Mesendoderm (in vitro differentiated cells): ENCODE measurements around the gene BASP1.

Source experiments
- DNase-seq: peaks from one replicate; pipeline ENCODE4 v3.0.0; 2013
- H2AK5ac ChIP-seq: 2 replicates; pipeline ENCODE4 v1.6.1; 2013; ENCODE audit warnings: low read length, inconsistent platforms
- H2BK120ac ChIP-seq: 2 replicates; pipeline ENCODE4 v1.6.1; 2013; ENCODE audit warnings: low read depth, mild to moderate bottlenecking, low read length, moderate library complexity, mixed read lengths
- H2BK15ac ChIP-seq: replicated peaks from 2 replicates; pipeline ENCODE4 v1.6.1; 2013; ENCODE audit warnings: low read depth, mild to moderate bottlenecking, moderate library complexity
- H2BK5ac ChIP-seq: 2 replicates; pipeline ENCODE4 v1.6.1; 2013; ENCODE audit warnings: low read length, inconsistent platforms
- H3K18ac ChIP-seq: 2 replicates; pipeline ENCODE4 v1.6.1; 2013; ENCODE audit warnings: mild to moderate bottlenecking, low read length, mixed read lengths
- H3K23ac ChIP-seq: one replicate; pipeline ENCODE4 v1.6.1; 2013; ENCODE audit warnings: low read length
- H3K27ac ChIP-seq: 2 replicates; pipeline ENCODE4 v1.5.1; 2013; ENCODE audit warnings: low read depth, mild to moderate bottlenecking, inconsistent platforms, low read length, moderate library complexity
- H3K27me3 ChIP-seq: 2 replicates; pipeline ENCODE4 v1.6.1; 2013; ENCODE audit warnings: low read length, control low read depth, mild to moderate bottlenecking, inconsistent platforms; ENCODE audit not compliant: insufficient read depth, poor library complexity
- H3K36me3 ChIP-seq: 2 replicates; pipeline ENCODE4 v1.6.1; 2013; ENCODE audit warnings: low read length, inconsistent platforms; ENCODE audit not compliant: control insufficient read depth, insufficient read depth
- H3K4ac ChIP-seq: one replicate; pipeline ENCODE4 v1.6.1; 2013; ENCODE audit warnings: low read depth, mild to moderate bottlenecking, low read length, moderate library complexity
- H3K4me1 ChIP-seq: 2 replicates; pipeline ENCODE4 v1.6.1; 2013; ENCODE audit warnings: low read depth, low read length, inconsistent platforms; ENCODE audit not compliant: control insufficient read depth
- H3K4me2 ChIP-seq: 2 replicates; pipeline ENCODE4 v1.6.1; 2013; ENCODE audit warnings: low read length
- H3K4me3 ChIP-seq: 2 replicates; pipeline ENCODE4 v1.5.1; 2013; ENCODE audit warnings: mild to moderate bottlenecking, low read length
- H3K56ac ChIP-seq: one replicate; pipeline ENCODE4 v1.6.1; 2013; ENCODE audit warnings: low read length
- H3K79me1 ChIP-seq: 2 replicates; pipeline ENCODE4 v1.6.1; 2013; ENCODE audit warnings: low read length, inconsistent platforms
- H3K79me2 ChIP-seq: 2 replicates; pipeline ENCODE4 v1.6.1; 2013; ENCODE audit warnings: mild to moderate bottlenecking, low read length; ENCODE audit not compliant: control insufficient read depth, insufficient read depth
- H3K9ac ChIP-seq: 2 replicates; pipeline ENCODE4 v1.6.1; 2013; ENCODE audit warnings: low read length, inconsistent platforms
- H4K5ac ChIP-seq: one replicate; pipeline ENCODE4 v1.6.1; 2013; ENCODE audit warnings: low read length
- H4K8ac ChIP-seq: one replicate; pipeline ENCODE4 v1.6.1; 2013; ENCODE audit warnings: low read depth, mild to moderate bottlenecking, control low read depth, low read length, moderate library complexity
- WGBS: extraction: QIAGEN DNeasy Blood & Tissue Kit; methylation state at CpG from one replicate; pipeline ENCODE4 v1.1.7; 2013; ENCODE audit warnings: low lambda C conversion rate, missing lambda C conversion rate; ENCODE audit not compliant: insufficient coverage; ENCODE audit errors: extremely low coverage; 5-methylcytosine and 5-hydroxymethylcytosine counted together

Gene BASP1

GRCh38 chr5:17289681-17290539 lies 72.5 kb downstream of the BASP1 start:
- Histone ChIP-seq H3K4me1 (no peaks in the 10 kb centered on the region), H2AK5ac (no peak overlapping the region), H3K23ac (no peak overlapping the region), H3K36me3 (no peaks in the 10 kb centered on the region), H2BK5ac (no peak overlapping the region), H3K9ac (no peak overlapping the region), H4K8ac (no peak overlapping the region), H3K27ac (no peak overlapping the region), H3K79me2 (no peaks in the 10 kb centered on the region), H2BK120ac (no peak overlapping the region), H3K4me3 (no peak overlapping the region), H3K4me2 (no peak overlapping the region), H3K4ac (no peak overlapping the region), H3K79me1 (no peaks in the 10 kb centered on the region), H3K56ac (no peak overlapping the region), H2BK15ac (no peak overlapping the region), H3K18ac (no peak overlapping the region), H4K5ac (no peak overlapping the region), H3K27me3 (no peaks in the 10 kb centered on the region)
- DNase-seq = no peak
- WGBS = no CpG with 5 or more reads among the region's 16 CpGs

GRCh38 chr5:17290540-17290974 lies 73.1 kb downstream of the BASP1 start:
- no peaks in the 10 kb centered on the region for H3K79me1 ChIP-seq
- no peaks in the 10 kb centered on the region for H3K79me2 ChIP-seq
- no peak overlapping the region for H3K27ac ChIP-seq
- no peak overlapping the region for H4K5ac ChIP-seq
- no peak overlapping the region for H4K8ac ChIP-seq
- no peaks in the 10 kb centered on the region for H3K36me3 ChIP-seq
- no peak overlapping the region for H3K56ac ChIP-seq
- H3K9ac ChIP-seq = no peak overlapping the region
- no peak overlapping the region for H2BK120ac ChIP-seq
- no peak for DNase-seq
- no peak overlapping the region for H3K4me2 ChIP-seq
- no peak overlapping the region for H3K18ac ChIP-seq
- no peak overlapping the region for H3K4me3 ChIP-seq
- H2AK5ac ChIP-seq = no peak overlapping the region
- H2BK5ac ChIP-seq = no peak overlapping the region
- H3K4me1 ChIP-seq = no peaks in the 10 kb centered on the region
- no peak overlapping the region for H3K4ac ChIP-seq
- no CpG with 5 or more reads among the region's 9 CpGs for WGBS
- no peak overlapping the region for H2BK15ac ChIP-seq
- H3K23ac ChIP-seq = peak overlapping the region; percentile 73
- H3K27me3 ChIP-seq = no peaks in the 10 kb centered on the region

- no peak overlapping the region for H3K4me2 ChIP-seq
- H3K56ac ChIP-seq = no peak overlapping the region
- no peak overlapping the region for H2BK15ac ChIP-seq
- H3K79me1 ChIP-seq = no peaks in the 10 kb centered on the region
- no peak overlapping the region for H3K18ac ChIP-seq
- no peak overlapping the region for H3K27ac ChIP-seq
- no peak overlapping the region for H3K4me3 ChIP-seq
- H3K4me1 ChIP-seq = no peaks in the 10 kb centered on the region
- no peaks in the 10 kb centered on the region for H3K27me3 ChIP-seq
- no CpG with 5 or more reads among the region's 12 CpGs for WGBS
- H2BK5ac ChIP-seq = no peak overlapping the region
- H2AK5ac ChIP-seq = no peak overlapping the region
- H3K9ac ChIP-seq = no peak overlapping the region
- no peaks in the 10 kb centered on the region for H3K36me3 ChIP-seq
- no peak overlapping the region for H3K4ac ChIP-seq
- no peak overlapping the region for H3K23ac ChIP-seq
- no peak overlapping the region for H2BK120ac ChIP-seq
- no peak overlapping the region for H4K8ac ChIP-seq
- no peak for DNase-seq
- no peak overlapping the region for H4K5ac ChIP-seq
- H3K79me2 ChIP-seq = no peaks in the 10 kb centered on the region
These were observed 75.1 kb downstream of the BASP1 start for GRCh38 chr5:17292434-17293015.

GRCh38 chr5:17294639-17295311 lies 77.3 kb downstream of the BASP1 start:
- H3K4me2 ChIP-seq = no peak overlapping the region
- no peak overlapping the region for H3K23ac ChIP-seq
- H4K5ac ChIP-seq = no peak overlapping the region
- no peak overlapping the region for H2AK5ac ChIP-seq
- no peak overlapping the region for H3K27ac ChIP-seq
- H3K9ac ChIP-seq = no peak overlapping the region
- no peak overlapping the region for H2BK15ac ChIP-seq
- no peak overlapping the region for H2BK5ac ChIP-seq
- H3K56ac ChIP-seq = no peak overlapping the region
- H3K79me2 ChIP-seq = no peaks in the 10 kb centered on the region
- DNase-seq = no peak
- no CpG with 5 or more reads among the region's 8 CpGs for WGBS
- no peaks in the 10 kb centered on the region for H3K36me3 ChIP-seq
- no peak overlapping the region for H3K4ac ChIP-seq
- H3K4me1 ChIP-seq = no peaks in the 10 kb centered on the region
- no peaks in the 10 kb centered on the region for H3K27me3 ChIP-seq
- H3K79me1 ChIP-seq = no peaks in the 10 kb centered on the region
- no peak overlapping the region for H2BK120ac ChIP-seq
- H3K4me3 ChIP-seq = no peak overlapping the region
- no peak overlapping the region for H4K8ac ChIP-seq
- no peak overlapping the region for H3K18ac ChIP-seq

- Histone ChIP-seq H3K56ac (no peak overlapping the region), H2AK5ac (no peak overlapping the region), H2BK5ac (no peak overlapping the region), H3K4me1 (no peaks in the 10 kb centered on the region), H4K8ac (no peak overlapping the region), H2BK120ac (no peak overlapping the region), H3K4me3 (no peak overlapping the region), H3K36me3 (no peaks in the 10 kb centered on the region), H3K4me2 (no peak overlapping the region), H3K9ac (no peak overlapping the region), H3K23ac (no peak overlapping the region), H3K27ac (no peak overlapping the region), H3K79me1 (no peaks in the 10 kb centered on the region), H3K27me3 (no peaks in the 10 kb centered on the region), H2BK15ac (no peak overlapping the region), H3K18ac (no peak overlapping the region), H4K5ac (no peak overlapping the region), H3K79me2 (no peaks in the 10 kb centered on the region), H3K4ac (no peak overlapping the region)
- no CpG with 5 or more reads among the region's 3 CpGs for WGBS
- DNase-seq = no peak
These were observed 78.2 kb downstream of the BASP1 start for GRCh38 chr5:17295671-17296070.
